ENCODE measurements around the gene DTHD1. TPM values are rescaled to one million over a fixed set of nuclear protein-coding genes. Genes with fewer than 3 reads are reported as not detected.
A peak's percentile ranks its signal among the peaks of the same experiment; 100 is the strongest.

The DTHD1 gene
- total and polyA plus RNA-seq, 3 experiments from 2014 or later, result 3.3 to 5.9 (median 3.5) TPM

DNA sequence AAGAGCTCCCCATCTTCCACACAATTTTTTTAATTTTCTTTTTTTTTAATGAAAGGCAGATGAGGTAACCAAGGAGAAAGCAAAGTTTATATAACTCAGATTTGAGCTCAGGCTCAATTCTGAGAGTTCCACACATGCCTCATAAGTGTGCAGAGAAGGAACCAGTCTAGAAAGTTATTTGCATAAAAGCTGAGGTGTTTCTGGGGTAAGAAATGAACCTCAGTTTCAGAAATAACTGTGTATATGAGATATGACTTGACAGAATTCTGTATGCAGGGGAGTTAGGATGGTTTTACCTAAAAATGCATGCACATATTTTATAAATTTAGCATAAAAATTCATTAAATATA is 51.3 kb downstream of the DTHD1 start:
- H3K9me3 ChIP-seq (ENCODE audit: low read length), result no peaks in the 10 kb centered on the region
- no peak overlapping the region for H3K4me3 ChIP-seq (ENCODE audit: low read length)
- H3K4me1 Mint-ChIP-seq, result peaks cover 28 to 55% (median 37%) of the 10 kb centered on the region in 3 donors

DNA sequence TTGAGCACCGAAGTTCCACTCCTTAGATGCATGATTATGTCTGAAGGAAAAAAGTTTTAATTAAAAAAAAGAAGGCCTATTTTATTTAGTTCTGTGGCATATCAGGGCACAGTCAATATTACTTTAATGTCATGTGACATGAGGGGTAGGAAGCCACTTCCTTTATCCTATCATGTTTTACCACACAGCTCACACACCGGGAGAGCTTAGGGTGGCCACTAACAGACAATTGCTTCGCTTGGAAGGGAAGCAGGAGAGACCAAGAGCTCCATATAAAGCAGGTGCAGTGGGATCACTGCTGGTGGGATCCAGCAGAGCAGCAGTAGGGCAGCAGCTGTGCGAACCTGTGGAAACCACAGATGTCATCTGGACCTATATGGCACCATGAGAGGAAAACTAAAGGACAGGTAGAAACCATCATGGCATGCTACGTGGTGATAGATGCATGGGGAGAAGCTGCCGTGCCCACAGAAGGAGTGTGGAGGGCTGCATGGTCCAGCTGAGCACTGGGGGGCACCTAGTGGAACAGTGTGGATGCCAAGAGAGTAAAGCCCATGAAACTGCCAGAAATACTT is 52.0 kb downstream of the DTHD1 start:
- Histone ChIP-seq H3K4me1 (ENCODE audit: insufficient read depth, low read length) (no peaks in the 10 kb centered on the region), H3K27me3 (ENCODE audit: insufficient read depth, low read length, poor library complexity, severe bottlenecking) (no peaks in the 10 kb centered on the region), H3K4me3 (ENCODE audit: low read length) (no peak overlapping the region), H3K27ac (ENCODE audit: low read depth, low read length) (no peak overlapping the region), H3K36me3 (ENCODE audit: insufficient read depth, low read length) (no peaks in the 10 kb centered on the region), H3K9me3 (ENCODE audit: low read length) (no peaks in the 10 kb centered on the region)
- DNase-seq, result no peak
- Mint-ChIP-seq H3K27me3 (no peaks in the 10 kb centered on the region), H3K27ac (peak overlapping the region in 2 of 8 donors; percentile 41 to 65), H3K36me3 (no peaks in the 10 kb centered on the region), H3K4me1 (peaks cover 32 to 60% (median 38%) of the 10 kb centered on the region in 3 donors), H3K9me3 (no peaks in the 10 kb centered on the region), H3K4me3 (peak overlapping the region in 2 of 7 donors; percentile 21 to 77)
- POLR2A ChIA-PET, result interaction anchor here (0.7 kb wide), 1 partner anchor 202 kb away, joined by 5 read pairs; no protein-coding TSS in a partner anchor
- CTCF ChIA-PET, result interaction anchor here (1.2 to 1.6 kb wide), 2 partner anchors 66 to 90 kb away, joined by 3 to 4 read pairs; partner anchors contain the start of gene ARAP2

More for the DNA sequence above, 51.3 kb downstream of the DTHD1 start:
- H3K36me3 Mint-ChIP-seq, result no peaks in the 10 kb centered on the region
- no peaks in the 10 kb centered on the region for H3K9me3 Mint-ChIP-seq
- CTCF ChIA-PET, result interaction anchor here (1.2 to 1.6 kb wide), 2 partner anchors 67 to 89 kb away, joined by 3 to 4 read pairs; partner anchors contain the start of gene ARAP2
- peaks cover 0 to 2% of the 10 kb centered on the region in 2 donors for H3K27me3 Mint-ChIP-seq
- H3K27ac ChIP-seq (ENCODE audit: low read depth, low read length), result no peak overlapping the region
- POLR2A ChIA-PET, result no interaction called here
- H3K4me3 Mint-ChIP-seq, result no peak overlapping the region
- H3K27ac Mint-ChIP-seq, result peak overlapping the region in 1 of 8 donors; percentile 5
- no peaks in the 10 kb centered on the region for H3K27me3 ChIP-seq (ENCODE audit: insufficient read depth, low read length, poor library complexity, severe bottlenecking)
- H3K36me3 ChIP-seq (ENCODE audit: insufficient read depth, low read length), result no peaks in the 10 kb centered on the region
- H3K4me1 ChIP-seq (ENCODE audit: insufficient read depth, low read length), result no peaks in the 10 kb centered on the region
- DNase-seq, result no peak

DNA sequence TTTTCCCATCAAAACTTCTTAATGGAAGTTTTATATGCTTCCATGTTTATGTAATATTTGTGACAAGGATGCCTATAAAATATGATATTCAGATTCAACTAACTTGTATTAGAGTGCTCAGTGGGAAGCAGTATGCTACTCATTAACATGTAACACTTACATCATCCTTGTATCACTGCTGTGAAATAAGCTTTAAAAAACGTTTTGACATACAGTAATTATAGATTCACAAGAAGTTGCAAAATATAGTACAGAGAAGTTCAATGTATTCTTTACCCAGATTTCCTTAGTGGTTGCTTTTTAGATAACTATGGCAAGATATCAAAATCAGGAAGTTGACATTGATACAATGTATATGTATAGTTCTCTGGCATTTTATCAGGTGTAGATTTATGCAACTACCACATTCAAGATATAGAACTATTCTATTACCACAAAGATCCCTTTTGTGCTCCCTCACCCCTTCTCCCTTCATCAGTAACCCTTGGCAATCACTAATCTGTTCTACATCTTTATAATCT is 56.3 kb downstream of the DTHD1 start:
- H3K9me3 Mint-ChIP-seq, result no peaks in the 10 kb centered on the region
- H3K4me1 Mint-ChIP-seq, result peaks cover 27 to 47% (median 32%) of the 10 kb centered on the region in 3 donors
- Histone ChIP-seq H3K4me3 (ENCODE audit: low read length) (no peak overlapping the region), H3K27me3 (ENCODE audit: insufficient read depth, low read length, poor library complexity, severe bottlenecking) (no peaks in the 10 kb centered on the region), H3K9me3 (ENCODE audit: low read length) (no peaks in the 10 kb centered on the region), H3K27ac (ENCODE audit: low read depth, low read length) (no peak overlapping the region), H3K4me1 (ENCODE audit: insufficient read depth, low read length) (no peaks in the 10 kb centered on the region), H3K36me3 (ENCODE audit: insufficient read depth, low read length) (no peaks in the 10 kb centered on the region)
- H3K27me3 Mint-ChIP-seq, result no peaks in the 10 kb centered on the region
- H3K36me3 Mint-ChIP-seq, result no peaks in the 10 kb centered on the region
- H3K27ac Mint-ChIP-seq, result peak overlapping the region in 2 of 8 donors; percentile 4 to 30
- H3K4me3 Mint-ChIP-seq, result no peak overlapping the region
- ChIA-PET CTCF (no interaction called here), POLR2A (no interaction called here)
- DNase-seq, result no peak

DNA sequence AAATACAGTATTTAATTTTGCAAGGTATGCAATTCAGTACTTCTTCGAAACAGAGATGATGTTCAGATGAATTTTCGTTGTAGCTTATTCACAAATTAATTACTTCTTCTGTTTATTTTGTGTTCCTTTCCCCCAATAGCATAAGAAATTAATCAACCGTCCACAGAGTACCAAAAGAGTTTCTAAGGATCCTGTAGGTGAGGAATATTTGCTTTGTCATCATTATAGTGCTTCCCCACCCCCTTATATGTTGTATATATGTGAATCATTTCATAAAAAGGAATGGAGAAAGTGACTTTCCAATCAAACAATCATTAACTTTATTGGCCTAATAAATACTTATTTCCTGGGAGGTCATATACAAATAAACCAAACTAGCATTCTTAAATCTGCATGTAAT is 57.6 kb downstream of the DTHD1 start:
- Mint-ChIP-seq H3K27ac (no peak overlapping the region), H3K4me1 (peaks cover 19 to 35% (median 23%) of the 10 kb centered on the region in 3 donors), H3K9me3 (no peaks in the 10 kb centered on the region), H3K4me3 (no peak overlapping the region), H3K36me3 (peaks cover 0 to 4% (median 0%) of the 10 kb centered on the region in 3 donors), H3K27me3 (no peaks in the 10 kb centered on the region)
- no peak for DNase-seq
- Histone ChIP-seq H3K4me1 (ENCODE audit: insufficient read depth, low read length) (no peaks in the 10 kb centered on the region), H3K27me3 (ENCODE audit: insufficient read depth, low read length, poor library complexity, severe bottlenecking) (no peaks in the 10 kb centered on the region), H3K27ac (ENCODE audit: low read depth, low read length) (no peak overlapping the region), H3K9me3 (ENCODE audit: low read length) (no peaks in the 10 kb centered on the region), H3K4me3 (ENCODE audit: low read length) (no peak overlapping the region), H3K36me3 (ENCODE audit: insufficient read depth, low read length) (no peaks in the 10 kb centered on the region)
- ChIA-PET CTCF (interaction anchor here (1.4 to 1.5 kb wide), 2 partner anchors 61 to 94 kb away, joined by 3 to 4 read pairs; partner anchors contain the start of gene ARAP2), POLR2A (no interaction called here)

DNA sequence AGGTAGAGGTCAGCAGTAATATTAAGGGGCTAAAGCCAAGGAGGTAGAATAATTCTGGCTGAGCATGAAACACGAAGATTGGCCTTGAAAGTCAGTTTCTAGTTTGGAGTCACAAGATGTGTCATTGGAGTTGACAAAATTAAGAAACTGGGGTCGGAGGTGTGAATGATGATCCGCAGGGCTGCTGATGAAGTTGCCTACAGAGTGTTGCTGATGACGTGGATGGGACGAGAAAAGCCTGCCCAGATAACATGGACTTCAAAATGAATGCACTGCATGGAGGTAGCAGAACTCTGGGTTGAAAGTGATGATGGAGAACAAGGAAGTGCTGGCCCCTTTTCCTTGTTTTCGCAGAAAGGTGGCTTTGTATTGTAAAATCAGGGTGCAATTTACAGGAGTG is 60.5 kb downstream of the DTHD1 start:
- POLR2A ChIA-PET, result no interaction called here
- Mint-ChIP-seq H3K36me3 (peaks cover 0 to 4% (median 0%) of the 10 kb centered on the region in 3 donors), H3K4me1 (peaks cover 14 to 19% (median 15%) of the 10 kb centered on the region in 3 donors), H3K27ac (no peak overlapping the region), H3K9me3 (no peaks in the 10 kb centered on the region), H3K4me3 (no peak overlapping the region), H3K27me3 (no peaks in the 10 kb centered on the region)
- Histone ChIP-seq H3K4me3 (ENCODE audit: low read length) (no peak overlapping the region), H3K27me3 (ENCODE audit: insufficient read depth, low read length, poor library complexity, severe bottlenecking) (no peaks in the 10 kb centered on the region), H3K4me1 (ENCODE audit: insufficient read depth, low read length) (no peaks in the 10 kb centered on the region), H3K9me3 (ENCODE audit: low read length) (no peaks in the 10 kb centered on the region), H3K36me3 (ENCODE audit: insufficient read depth, low read length) (no peaks in the 10 kb centered on the region), H3K27ac (ENCODE audit: low read depth, low read length) (no peak overlapping the region)
- CTCF ChIA-PET, result interaction anchor here (1.4 kb wide), 1 partner anchor 58 kb away, joined by 4 read pairs; no protein-coding TSS in a partner anchor
- DNase-seq, result no peak

DNA sequence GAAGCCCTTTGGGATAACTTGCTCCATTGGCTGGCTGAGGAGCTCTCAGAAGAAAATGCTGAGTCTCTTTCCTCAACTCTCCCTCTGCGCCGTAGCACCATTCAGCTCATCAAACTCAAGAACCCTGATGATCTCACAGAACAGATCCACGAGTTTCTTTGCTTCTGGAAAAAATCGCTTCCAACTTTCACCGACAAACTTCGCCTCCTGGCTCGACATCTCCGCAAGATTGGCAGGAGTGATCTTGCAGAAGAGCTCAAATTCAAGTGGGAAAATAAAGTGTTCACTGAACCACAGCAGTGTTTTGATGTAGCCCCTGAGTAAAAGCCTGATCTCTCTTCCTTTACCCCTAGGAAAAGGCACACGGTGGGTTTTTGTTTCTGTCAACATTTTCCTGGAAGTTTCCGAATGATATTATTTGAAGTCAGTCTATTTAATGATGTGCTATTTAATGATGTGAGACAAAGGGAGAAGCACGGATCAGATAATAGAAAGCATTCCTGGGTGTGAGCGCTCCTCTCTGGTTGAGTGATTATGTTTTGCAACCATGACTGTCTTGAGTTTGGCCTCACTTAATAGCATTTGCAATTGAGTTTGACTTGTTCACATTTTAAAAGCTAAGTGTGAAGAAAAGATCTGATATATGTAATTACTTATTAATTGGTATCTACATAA is 62.2 kb downstream of the DTHD1 start:
- H3K27me3 Mint-ChIP-seq, result no peaks in the 10 kb centered on the region
- POLR2A ChIA-PET, result no interaction called here
- H3K27me3 ChIP-seq (ENCODE audit: insufficient read depth, low read length, poor library complexity, severe bottlenecking), result no peaks in the 10 kb centered on the region

DNA sequence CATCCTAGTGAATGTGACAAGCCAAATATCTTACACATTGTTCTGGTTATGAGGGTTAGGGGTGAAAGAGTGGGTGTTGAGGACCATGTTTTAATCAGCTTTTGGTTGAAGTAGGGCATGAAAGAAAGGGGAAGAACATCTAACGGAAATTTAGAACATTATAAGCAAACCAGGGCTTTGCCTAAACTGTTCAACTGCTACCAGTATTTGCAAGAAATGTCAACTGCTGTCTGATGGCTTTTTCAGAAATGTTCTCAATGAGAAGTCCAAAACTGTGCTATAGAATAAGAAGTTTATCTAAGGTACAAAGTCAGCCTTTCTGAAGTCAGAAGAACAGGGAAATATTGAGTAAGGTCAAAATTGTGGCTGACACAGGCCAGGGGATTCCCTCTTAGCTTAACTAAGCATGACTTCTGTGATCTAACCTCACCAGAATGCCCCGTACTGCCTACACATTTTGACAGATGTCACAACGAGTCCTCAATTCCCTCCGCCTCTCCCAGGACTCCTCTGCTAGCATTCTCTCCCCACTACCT is 67.1 kb downstream of the DTHD1 start:
- Mint-ChIP-seq H3K4me1 (peaks cover 21 to 38% (median 23%) of the 10 kb centered on the region in 3 donors), H3K27me3 (no peaks in the 10 kb centered on the region), H3K36me3 (peaks cover 0 to 3% (median 0%) of the 10 kb centered on the region in 3 donors), H3K9me3 (no peaks in the 10 kb centered on the region), H3K4me3 (no peak overlapping the region), H3K27ac (peak overlapping the region in 7 of 8 donors; percentile 21 to 86 (median 74))
- ChIA-PET POLR2A (no interaction called here), CTCF (interaction anchor here (0.9 to 4.4 kb wide), 3 partner anchors 38 to 105 kb away, joined by 3 to 40 read pairs (median 3); partner anchors contain the start of gene ARAP2)
- Histone ChIP-seq H3K27ac (ENCODE audit: low read depth, low read length) (no peak overlapping the region), H3K4me1 (ENCODE audit: insufficient read depth, low read length) (peaks cover 3% of the 10 kb centered on the region), H3K9me3 (ENCODE audit: low read length) (no peaks in the 10 kb centered on the region), H3K27me3 (ENCODE audit: insufficient read depth, low read length, poor library complexity, severe bottlenecking) (no peaks in the 10 kb centered on the region), H3K4me3 (ENCODE audit: low read length) (no peak overlapping the region), H3K36me3 (ENCODE audit: insufficient read depth, low read length) (no peaks in the 10 kb centered on the region)
- no peak for DNase-seq

More for the DNA sequence above, 62.2 kb downstream of the DTHD1 start:
- Mint-ChIP-seq H3K4me1 (peaks cover 5 to 12% (median 7%) of the 10 kb centered on the region in 3 donors), H3K4me3 (no peak overlapping the region), H3K27ac (no peak overlapping the region), H3K9me3 (no peaks in the 10 kb centered on the region), H3K36me3 (peaks cover 0 to 4% (median 0%) of the 10 kb centered on the region in 3 donors)
- no peak overlapping the region for H3K27ac ChIP-seq (ENCODE audit: low read depth, low read length)
- no peak for DNase-seq
- no peaks in the 10 kb centered on the region for H3K36me3 ChIP-seq (ENCODE audit: insufficient read depth, low read length)
- no peaks in the 10 kb centered on the region for H3K9me3 ChIP-seq (ENCODE audit: low read length)
- no peaks in the 10 kb centered on the region for H3K4me1 ChIP-seq (ENCODE audit: insufficient read depth, low read length)
- H3K4me3 ChIP-seq (ENCODE audit: low read length), result no peak overlapping the region
- CTCF ChIA-PET, result no interaction called here

Data from CD8-positive, alpha-beta memory T cell (primary cell).